Right renal cortex interstitium (tissue), 3 donors: Measurements from ENCODE around the gene TNFSF10. TPM values are rescaled to one million over a fixed set of nuclear protein-coding genes. Genes with fewer than 3 reads are reported as not detected.
"Not testable (repeated sequence)": the region's sequence is repeated elsewhere in the genome, so short reads cannot be mapped to it uniquely, and the experiment has no call there.

Experiments
- DNase-seq, 3 donors: peaks; one replicate each; pipeline ENCODE4 v3.0.0-alpha.2; 2013; ENCODE audit warnings: low read depth in 3 of 3, low spot score in 2 of 3
- polyA plus RNA-seq, 3 donors: library from polyadenylated mRNA; unstranded; fragments of 120-200 nt; gene quantifications; one replicate each; pipeline ENCODE4 v1.2.1, GENCODE V29; 2013; ENCODE audit not compliant: insufficient read length in 3 of 3

The TNFSF10 gene
- polyA plus RNA-seq, 3 donors = 44.3 to 70.4 (median 55.0) TPM

DNA sequence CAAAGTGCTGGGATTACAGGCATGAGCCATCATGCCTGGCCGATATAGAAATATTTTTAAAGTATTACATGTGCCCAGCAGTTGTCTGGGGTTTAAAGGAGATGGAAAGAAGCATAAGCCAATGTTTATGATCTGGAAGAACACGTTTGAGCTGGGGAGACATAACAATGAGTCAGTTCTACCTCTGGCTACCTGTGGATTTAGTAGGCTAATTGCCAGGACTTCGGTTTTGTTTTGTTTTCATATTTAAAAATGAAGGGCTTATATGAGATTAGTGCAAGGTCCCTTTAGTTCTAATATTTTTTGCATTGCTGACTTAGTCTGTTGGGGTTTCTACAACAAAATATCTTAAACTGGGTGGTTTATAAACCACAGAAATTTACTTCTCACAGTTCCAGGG, 22.9 kb upstream of the TNFSF10 start:
- no peak for DNase-seq

DNA sequence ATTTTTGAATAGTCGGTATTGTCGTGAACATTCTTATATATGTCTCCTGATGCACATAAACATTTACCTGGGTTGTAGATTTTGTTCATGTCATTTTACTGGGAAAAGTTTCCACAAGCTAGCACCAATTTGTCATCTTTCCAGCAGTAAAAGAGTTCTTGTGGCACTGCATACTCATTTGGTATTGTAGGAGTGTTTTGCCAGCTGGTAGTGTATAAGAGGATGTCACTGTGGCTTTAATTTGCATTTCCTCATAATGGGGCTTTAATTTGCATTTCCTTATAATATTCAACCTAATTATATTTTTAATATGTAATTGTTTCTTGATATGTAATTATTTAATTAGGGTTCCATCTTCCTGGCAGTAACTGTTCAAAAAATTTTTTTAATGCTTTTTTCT, 21.2 kb upstream of the TNFSF10 start:
- no peak for DNase-seq

DNA sequence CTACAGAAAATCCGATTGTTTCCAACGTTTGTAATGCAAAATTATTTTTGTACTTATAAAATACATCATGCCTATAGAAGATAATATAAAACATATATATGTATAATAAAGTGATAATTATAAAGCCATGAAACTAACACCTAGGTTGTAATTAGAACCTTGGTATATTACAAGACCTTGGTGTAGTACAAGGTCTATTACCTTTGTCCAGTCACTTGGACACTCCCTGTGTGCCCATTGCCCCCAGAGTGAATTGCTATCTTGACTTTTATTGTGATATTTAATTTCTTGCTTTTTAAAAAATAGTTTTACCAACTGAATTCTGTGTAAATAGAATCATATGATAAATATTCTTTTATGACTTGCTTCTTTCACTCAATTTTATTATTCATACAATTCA, 20.7 kb upstream of the TNFSF10 start:
- DNase-seq = no peak

DNA sequence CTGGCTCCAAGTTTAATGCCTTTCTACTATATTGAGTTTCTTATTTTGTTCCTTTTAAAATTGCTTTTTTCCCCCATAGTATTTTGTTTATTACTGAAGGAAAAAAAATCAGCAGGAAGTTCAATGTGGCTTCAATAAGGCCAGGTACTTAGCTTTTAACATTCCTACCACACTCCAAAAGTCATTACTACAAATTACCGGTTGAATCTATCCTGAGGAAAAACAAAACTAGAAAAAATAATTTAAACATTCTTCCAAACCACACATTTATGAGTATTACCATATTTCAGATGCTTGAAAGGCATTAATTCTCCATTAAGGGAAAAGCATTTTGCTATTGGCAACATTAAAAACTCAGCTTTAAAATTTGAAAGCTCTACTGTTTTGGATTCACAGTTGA, 20.2 kb upstream of the TNFSF10 start:
- no peak for DNase-seq

DNA sequence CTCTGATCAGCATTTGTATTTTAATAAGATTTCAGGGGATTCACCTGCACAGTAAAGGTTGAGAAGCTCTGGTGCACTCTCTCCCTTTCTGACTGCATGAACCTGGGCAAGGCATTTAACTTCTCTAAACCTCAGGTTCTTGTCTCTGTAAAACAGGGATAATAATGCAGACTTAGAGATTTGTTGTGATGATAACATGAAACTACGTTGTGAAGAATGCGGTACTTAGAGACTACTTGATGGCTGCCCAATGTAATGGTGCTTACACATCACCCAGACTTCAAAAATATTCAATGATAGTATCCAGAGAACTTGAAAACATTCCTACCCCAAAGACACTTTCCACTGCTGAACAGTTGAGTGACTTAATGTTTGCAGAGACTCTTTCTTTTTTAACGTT, 19.8 kb upstream of the TNFSF10 start:
- DNase-seq = no peak

DNA sequence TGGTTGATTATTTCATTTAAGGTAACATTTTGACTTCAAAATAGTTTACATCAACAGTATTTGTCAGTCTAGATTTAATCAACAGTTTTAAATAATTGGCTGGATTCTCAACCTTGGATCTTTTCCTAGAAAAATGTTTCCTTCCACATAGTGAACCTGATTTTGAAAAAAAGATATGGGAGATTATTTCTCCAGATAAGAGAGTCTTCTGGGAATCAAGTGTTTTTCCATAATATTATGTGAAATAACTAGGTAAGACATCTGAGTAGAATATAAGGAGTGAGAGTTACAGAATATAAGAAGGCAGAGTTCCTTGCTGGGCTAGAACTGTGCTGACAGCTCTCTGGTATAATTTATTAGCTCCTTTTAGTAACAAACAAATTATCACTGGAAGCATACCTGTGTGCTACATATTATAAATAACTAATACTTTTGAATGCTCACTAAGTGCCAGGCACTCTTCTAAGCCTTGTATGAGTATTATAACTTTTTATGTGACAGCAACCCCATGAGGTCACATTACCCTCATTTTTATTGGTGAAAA, 18.8 kb upstream of the TNFSF10 start:
- DNase-seq = no peak

DNA sequence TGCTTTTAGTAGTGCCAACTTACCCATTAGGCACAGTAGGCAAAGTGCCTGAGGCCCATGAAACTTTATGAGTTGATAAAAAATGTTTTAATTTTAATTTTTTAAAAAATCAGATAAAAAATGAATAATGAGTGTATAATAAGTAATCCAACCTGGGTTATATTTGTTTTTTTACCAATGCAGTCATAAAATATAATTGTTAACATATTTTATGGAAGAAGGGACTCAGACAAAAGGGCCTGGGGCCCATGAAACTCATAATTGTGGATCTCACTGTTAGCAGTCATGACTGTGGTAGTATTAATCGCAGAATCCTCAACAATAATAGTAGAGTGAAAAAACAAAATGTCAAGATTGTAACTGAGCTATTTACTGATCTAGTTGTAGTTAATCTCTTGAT, 16.8 kb upstream of the TNFSF10 start:
- no peak for DNase-seq

DNA sequence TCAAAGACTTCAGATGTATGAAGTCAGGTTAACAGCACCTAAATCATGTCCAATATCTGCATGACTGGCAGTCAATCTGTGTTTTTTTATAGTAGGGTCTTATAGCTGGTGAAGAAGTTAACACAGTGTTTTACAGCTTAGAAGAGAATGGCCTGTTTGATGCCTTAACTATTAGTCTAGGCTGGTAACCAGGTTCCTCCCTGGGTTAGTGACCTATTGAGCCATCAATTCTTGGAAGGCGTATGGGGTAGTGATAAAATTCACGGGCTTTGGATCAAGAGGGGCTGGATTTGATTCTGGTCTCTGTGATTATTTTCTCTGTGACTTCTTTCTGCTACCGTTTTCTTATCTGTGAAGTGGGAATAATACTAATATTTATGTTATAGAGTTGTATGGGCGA, 16.0 kb upstream of the TNFSF10 start:
- DNase-seq = no peak

DNA sequence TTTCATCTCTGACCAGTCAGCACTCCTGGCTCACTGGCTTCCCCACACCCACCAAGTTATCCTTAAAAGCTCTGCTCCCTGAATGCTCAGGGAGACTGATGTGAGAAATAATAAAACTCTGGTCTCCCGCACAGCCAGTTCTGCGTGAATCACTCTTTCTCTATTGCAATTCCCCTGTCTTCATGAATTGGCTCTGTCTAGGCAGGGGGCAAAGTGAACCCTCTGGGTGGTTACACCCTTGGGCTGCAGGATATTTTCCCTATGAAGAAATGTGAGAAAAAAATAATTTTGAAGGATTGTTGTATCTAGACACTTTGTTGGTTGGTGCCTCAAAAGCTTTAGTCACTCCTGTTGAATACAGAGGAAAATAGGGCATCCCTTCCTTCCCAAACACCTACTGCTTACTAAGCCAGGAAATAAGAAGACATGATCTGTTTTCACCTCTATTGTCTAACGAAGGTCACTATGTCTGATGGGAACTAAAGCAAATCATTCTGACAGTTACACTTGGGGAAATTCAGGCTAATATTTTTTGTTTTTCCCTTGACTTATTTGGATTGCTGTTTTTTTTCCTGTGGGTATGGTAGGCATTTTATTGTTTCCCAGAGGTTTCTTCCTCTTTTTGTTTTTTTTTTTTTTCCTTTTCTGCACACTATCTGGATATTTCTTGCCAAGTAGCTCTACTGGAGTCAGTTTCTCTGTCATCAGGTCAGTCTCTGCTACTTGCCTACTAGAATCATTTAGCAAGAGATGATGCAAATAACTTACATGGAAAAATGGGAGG, 15.3 kb upstream of the TNFSF10 start:
- DNase-seq = no peak

DNA sequence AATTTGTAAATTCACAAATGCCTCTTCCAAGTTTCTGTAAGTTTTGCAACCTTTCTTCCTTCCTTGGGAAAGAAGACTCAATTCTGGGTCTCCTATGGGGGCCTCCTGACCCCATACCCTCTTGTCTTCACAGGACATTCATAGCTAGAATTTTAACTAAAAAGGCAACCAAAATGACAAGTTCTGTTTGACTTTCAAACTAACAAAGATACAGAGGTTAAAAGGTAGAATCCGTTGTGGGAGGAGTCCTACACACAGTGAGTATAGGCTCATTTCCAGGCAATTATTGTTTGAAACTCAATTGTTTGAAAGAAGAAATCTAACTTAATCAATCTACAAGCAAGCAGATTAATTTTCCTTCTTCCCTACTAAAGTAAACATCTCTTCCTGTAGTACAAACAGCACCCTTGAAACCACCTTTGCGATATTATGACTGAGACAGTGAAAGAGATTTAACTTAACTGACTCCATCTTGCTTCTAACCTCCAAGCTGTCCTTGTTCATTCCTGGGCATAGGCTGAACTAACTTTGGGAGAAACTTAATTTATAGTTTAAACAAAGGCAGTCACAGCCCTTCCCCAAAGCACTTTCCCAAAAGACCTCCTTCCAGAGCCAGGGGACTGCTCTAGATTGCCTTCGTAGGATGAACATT, 14.4 kb upstream of the TNFSF10 start:
- DNase-seq = no peak

DNA sequence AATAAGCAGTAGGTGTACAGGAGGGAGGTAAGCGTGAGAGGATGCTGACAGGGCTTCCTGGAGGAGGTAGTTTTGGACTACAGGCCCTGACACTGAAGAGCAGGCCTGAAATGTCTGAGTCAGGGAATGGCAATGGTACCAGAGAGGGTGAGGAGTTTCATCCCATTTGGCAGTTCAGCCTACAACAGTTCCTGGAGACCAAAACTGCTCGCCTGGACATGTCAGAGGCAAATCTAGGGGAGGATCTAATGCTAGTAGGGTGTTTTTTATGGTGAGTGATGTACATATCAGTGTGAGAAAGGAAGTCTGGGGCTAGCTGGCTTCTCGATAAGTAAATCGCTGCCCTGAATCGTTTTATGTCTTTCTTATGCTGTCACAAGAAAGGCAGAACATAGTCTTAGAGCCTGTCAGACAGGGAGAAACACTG, 13.8 kb upstream of the TNFSF10 start:
- no peak for DNase-seq

DNA sequence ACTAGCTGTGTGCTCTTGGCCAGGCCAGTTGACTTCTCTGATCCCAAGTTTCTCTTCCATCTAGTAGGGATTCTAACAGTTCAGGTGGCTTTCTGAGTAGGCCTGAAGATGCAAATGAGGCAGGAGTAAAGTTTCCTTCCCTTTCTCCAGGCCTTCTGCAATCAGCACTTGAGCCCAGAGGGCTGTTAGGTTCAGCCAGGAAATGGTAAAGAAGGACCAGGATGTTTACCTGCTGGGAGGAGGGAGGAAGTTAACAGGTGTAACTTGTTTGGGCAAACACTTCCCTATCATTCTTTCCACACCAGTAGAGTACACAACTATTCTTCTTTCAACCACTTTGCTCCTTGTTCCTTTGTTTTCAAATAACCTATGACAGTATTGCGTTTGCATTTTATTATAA, 13.3 kb upstream of the TNFSF10 start:
- no peak for DNase-seq

DNA sequence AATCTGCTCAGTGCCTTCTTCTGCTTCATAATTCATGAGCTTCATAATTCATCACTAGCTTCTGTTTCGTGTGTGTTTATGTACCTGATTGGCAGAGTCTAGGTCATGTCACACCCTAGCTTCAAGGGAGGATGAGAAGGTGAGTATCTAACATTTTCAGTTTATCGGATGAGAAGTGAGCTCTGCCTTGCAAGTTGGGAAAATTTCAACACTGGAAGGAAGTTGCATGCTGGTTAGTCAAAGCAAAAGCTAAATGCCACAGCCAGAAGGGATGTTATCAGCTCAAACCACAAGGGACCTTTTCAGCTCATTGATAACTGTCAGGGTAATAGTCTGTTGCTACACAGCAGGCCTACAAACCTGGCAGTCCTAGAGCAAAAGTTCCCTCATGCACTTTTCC, 7.3 kb upstream of the TNFSF10 start:
- DNase-seq = no peak

DNA sequence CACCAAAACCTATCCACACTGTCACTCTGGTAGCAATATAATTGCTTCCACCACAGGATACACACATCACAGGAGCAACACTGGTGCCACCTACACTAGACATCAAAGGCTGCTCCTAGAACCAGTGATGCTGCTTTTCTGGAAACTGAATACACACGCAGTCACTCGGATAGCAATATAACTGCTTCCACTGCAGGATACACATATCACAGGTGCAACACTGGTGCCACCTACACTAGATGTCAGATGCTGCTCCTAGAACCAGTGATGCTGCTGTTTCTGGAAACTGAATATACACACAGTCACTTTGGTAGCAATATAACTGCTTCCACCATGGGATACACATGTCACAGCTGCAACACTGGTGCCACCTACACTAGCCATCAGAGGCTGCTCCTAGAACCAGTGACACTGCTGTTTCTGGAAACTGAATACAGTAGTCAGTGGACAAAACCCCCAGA, 6.9 kb upstream of the TNFSF10 start:
- DNase-seq = no peak

DNA sequence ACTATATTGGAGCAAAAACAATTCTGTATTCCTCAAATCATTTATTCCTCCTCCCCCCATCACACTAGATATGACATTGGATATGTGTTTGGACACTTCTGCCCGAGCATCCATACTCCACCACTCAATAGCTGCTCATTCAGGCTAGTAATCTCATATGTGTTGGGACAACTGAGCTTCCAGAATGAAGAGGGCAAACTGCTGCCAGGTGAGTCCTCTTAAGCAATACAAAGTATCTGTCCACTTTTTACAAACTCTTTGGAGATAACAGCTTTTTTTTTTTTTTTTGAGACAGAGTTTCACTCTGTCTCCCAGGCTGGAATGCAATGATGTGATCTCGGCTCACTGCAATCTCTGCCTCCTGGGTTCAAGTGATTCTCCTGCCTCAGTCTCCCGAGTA, 5.4 kb upstream of the TNFSF10 start:
- no peak for DNase-seq

DNA sequence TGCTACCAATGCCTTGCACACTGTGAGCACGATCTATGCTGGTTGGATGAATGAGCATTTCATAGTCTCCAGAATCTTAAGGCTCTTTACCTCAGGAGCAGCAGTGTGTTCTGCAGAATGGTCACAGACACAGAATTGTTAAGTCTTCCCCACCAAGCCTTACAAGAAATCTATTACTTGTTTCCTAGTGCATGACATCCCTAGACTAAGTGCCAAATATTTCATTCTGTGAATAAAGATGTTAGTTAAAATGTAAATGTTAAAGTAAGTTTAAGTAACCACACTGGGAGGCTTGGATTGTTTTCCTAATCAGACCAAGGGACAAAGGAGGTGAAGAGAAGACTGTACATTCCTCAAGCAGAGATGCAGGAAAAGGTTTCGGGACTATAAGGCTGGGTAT, 4.1 kb upstream of the TNFSF10 start:
- no peak for DNase-seq

DNA sequence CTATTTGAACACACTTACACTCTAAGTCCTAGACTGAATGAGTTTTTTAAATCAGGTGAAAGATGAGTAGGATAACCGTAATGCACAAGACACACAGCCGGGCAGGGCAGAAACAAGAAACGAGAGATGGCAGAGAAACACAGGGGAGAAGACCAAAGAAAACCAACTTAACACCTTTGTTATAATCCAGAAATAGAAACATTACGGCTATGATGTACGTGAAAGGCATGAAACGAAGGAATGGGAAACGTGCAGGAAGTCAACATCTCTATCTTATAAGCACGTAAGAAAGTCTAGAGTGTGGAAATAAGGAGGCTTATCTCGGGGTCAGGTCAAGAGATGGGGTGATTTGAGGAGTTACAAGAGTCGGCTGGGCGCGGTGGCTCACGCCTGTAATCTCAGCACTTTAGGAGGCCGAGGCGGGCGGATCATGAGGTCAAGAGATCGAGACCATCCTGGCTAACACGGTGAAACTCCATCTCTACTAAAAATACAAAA, 1.9 kb upstream of the TNFSF10 start:
- DNase-seq = no peak

DNA sequence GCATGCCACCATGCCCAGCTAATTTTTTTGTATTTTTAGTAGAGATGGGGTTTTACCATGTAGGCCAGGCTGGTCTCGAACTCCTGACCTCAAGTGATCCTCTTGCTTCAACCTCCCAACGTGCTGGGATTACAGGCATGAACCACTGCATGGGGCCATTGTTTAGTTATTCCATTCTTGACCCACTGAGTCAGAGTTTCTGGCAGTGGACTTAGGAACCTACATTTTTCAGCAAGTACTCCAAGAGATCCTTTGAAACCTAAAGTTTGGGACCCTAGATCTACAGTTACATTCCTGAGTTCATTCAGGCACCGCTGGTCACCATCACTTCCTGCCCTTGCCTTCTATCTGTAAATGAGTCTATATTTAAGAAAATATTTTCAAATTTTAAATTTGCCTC, 1.4 kb upstream of the TNFSF10 start:
- no peak for DNase-seq

DNA sequence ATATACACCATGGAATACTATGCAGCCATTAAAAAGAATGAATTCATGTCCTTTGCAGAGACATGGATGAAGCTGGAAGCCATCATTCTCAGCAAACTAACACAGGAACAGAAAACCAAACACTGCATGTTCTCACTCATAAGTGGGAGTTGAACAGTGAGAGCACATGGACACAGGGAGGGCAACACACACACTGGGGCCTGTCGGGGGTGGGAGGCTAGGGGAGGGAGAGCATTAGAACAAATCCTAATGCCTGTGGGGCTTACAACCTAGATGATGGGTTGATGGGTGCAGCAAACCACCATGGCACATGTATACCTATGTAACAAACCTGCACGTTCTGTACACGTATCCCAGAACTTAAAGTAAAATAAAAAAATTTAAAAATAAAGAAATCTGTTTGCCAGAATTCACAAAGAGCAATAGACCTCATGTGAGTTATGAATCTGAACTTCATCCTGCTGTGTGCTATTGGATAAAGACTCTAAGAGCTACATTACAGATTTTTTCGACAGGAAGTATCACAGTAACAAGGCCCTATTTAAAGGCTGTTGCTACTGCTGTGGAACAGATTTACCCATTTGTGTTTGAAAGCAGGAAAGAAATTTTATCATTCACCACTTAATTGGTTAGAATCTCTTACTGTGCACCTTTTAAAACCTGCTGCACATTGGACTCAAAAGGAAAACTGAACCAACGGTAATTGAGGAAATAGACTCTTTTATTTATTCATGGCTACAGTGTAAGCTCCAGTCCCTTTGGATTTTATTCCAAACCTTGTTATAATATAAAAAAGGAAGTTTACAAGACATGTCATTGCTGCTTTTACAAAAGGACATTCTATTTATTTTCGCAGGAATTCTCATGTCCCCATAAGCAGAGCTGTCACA, 1.1 kb downstream of the TNFSF10 start:
- not testable (repeated sequence) for DNase-seq

DNA sequence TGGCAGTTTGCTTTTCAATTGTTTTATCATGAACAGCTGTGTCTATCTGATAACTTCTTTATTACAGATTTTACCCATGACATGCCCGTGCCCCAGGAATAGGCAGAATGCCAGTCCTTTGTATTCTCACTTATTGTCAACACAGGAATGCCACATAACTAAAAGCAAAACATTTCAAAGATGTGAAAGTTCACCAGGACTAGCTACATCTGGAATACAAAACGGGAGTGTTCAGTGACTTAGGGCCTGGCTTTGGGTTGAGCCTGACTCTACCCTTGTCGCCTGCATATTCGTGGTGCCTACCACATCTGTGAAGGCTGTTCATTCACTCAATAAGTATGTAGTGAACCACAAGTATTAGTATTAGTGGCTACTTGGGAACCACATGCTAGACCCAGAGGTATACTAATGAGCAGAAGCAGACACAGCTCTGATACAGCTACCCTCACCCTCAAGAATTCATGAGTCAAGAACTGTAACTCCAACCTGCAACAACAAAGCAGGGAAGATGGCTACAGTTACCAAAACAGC, 2.9 kb downstream of the TNFSF10 start:
- no peak for DNase-seq

DNA sequence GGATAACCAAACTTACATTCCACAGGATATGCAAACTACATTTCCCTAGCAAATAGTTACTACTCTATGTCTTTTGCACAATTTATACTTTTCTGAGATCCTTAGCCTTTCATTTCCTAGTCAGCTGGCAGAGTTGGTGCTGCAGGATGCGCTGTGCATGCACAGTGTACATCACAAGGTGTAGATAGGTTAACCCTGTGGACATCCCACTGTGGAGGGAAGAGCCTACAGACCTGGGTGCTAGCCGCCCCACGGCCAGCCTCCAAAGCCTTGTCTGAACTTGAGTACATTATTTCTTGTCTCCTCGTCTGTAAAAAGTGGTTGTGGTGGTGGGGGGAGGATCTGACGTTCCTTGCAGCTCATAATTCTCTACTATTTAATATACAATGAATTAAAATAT, 3.5 kb downstream of the TNFSF10 start:
- DNase-seq = no peak
